GM12801 (cell line): ENCODE measurements around the gene KCTD13.

Experiments
- CTCF ChIP-seq: IDR thresholded peaks from one replicate; pipeline ENCODE4 v1.5.1; 2011; ENCODE audit warnings: control low read depth; ENCODE audit not compliant: insufficient read length; ENCODE audit errors: extremely low read depth

The KCTD13 gene

GRCh38 chr16:29916979-29917378 lies 9.0 kb downstream of the KCTD13 start:
- TF ChIP-seq CTCF = no peak

- no peak for TF ChIP-seq CTCF
These were observed 10.3 kb downstream of the KCTD13 start for GRCh38 chr16:29915590-29916247.

- no peak for TF ChIP-seq CTCF
These were observed 12.5 kb downstream of the KCTD13 start for GRCh38 chr16:29913514-29913913.

GRCh38 chr16:29912087-29912486 lies 13.9 kb downstream of the KCTD13 start:
- TF ChIP-seq CTCF = no peak

- no peak for TF ChIP-seq CTCF
These were observed 14.4 kb downstream of the KCTD13 start for GRCh38 chr16:29911676-29912010.

- no peak for TF ChIP-seq CTCF
These were observed 15.0 kb downstream of the KCTD13 start for GRCh38 chr16:29910819-29911675.

- TF ChIP-seq CTCF = no peak
These were observed 16.6 kb downstream of the KCTD13 start for GRCh38 chr16:29909391-29909790.
